ENCODE results near the gene PHAX.

- no peak for TF ChIP-seq CTCF (IDR thresholded peaks at IDR 0.05)
- TF ChIP-seq EP300 (IDR thresholded peaks at IDR 0.05) = no peak
- TF ChIP-seq POLR2AphosphoS5 (IDR thresholded peaks at IDR 0.05) = no peak
Measured at GRCh38 chr5:126651013-126651577, 50.3 kb downstream of the PHAX start.

Data from suprapubic skin (tissue), 4 donors.